NCI-H774 (cell line): ENCODE results near the gene CDH15.

Source experiments
- DNase-seq: peaks from one replicate; lab custom pipeline; 2025; lab: John Stamatoyannopoulos, UW

The CDH15 gene

GRCh38 chr16:89199241-89200123 lies 27.9 kb downstream of the CDH15 start:
- DNase-seq, result no peak

- no peak for DNase-seq
These were observed 28.7 kb downstream of the CDH15 start, which contains the start of gene SLC22A31 for GRCh38 chr16:89200124-89200849. Gene SLC22A31 (minus strand): TSS chr16:89200537. CDS start chr16:89200501, 36 bp downstream.

GRCh38 chr16:89200850-89201411 lies 29.4 kb downstream of the CDH15 start:
- no peak for DNase-seq

- peak; percentile 60 for DNase-seq
These were observed 30.2 kb downstream of the CDH15 start for GRCh38 chr16:89201439-89202377.

GRCh38 chr16:89202422-89203215 lies 31.1 kb downstream of the CDH15 start:
- DNase-seq, result no peak

GRCh38 chr16:89207993-89208392 lies 36.4 kb downstream of the CDH15 start:
- DNase-seq, result no peak

GRCh38 chr16:89209522-89210044 lies 38.0 kb downstream of the CDH15 start:
- no peak for DNase-seq

- DNase-seq, result no peak
These were observed 38.8 kb downstream of the CDH15 start for GRCh38 chr16:89210165-89210903.

- no peak for DNase-seq
These were observed 39.5 kb downstream of the CDH15 start for GRCh38 chr16:89210904-89211515.

GRCh38 chr16:89216315-89217137 lies 45.0 kb downstream of the CDH15 start:
- peak; percentile 21 for DNase-seq

- no peak for DNase-seq
These were observed 45.5 kb downstream of the CDH15 start for GRCh38 chr16:89217138-89217387.

GRCh38 chr16:89217388-89218191 lies 46.0 kb downstream of the CDH15 start, which contains the start of gene ZNF778:
Gene ZNF778 (plus strand): TSS chr16:89217703. CDS start chr16:89221128, 3,425 bp downstream.
- peak; percentile 28 for DNase-seq

- DNase-seq, result no peak
These were observed 47.8 kb downstream of the CDH15 start for GRCh38 chr16:89219365-89219764.

- no peak for DNase-seq
These were observed 50.1 kb downstream of the CDH15 start for GRCh38 chr16:89221604-89222003.

GRCh38 chr16:89222931-89223330 lies 51.4 kb downstream of the CDH15 start:
- DNase-seq, result no peak

GRCh38 chr16:89224665-89225064 lies 53.1 kb downstream of the CDH15 start:
- DNase-seq, result no peak

GRCh38 chr16:89230255-89230654 lies 58.7 kb downstream of the CDH15 start:
- DNase-seq, result peak; percentile 35

GRCh38 chr16:89232107-89232506 lies 60.6 kb downstream of the CDH15 start:
- DNase-seq, result no peak
